ENCODE results near the gene SP3. TPM values are rescaled to one million over a fixed set of nuclear protein-coding genes. Genes with fewer than 3 reads are reported as not detected.

The SP3 gene
- total RNA-seq, 1 experiment from 2014 or later, result 80.2 TPM

GRCh38 chr2:173962583-173963110, 2.5 kb downstream of the SP3 start:
- in situ Hi-C loops (cut with HindIII; ENCODE audit: low pct_unique_long_range_greater_than_20kb, low sequenced_read_pairs), result no loop called here
- intact Hi-C loops (cut with micrococcal nuclease; ENCODE audit: unreplicated experiment), result no loop called here
- peaks cover 17% of the 10 kb centered on the region for H3K36me3 ChIP-seq (ENCODE audit: control insufficient read depth, insufficient read depth, low read length)
- H3K4me1 ChIP-seq (ENCODE audit: control insufficient read depth, insufficient read depth, low read length), result peaks cover 35% of the 10 kb centered on the region
- peaks cover 9% of the 10 kb centered on the region; the same call in 1 of the 2 replicates for H3K9me3 ChIP-seq (ENCODE audit: control insufficient read depth, insufficient read depth, low read depth, low read length)
- DNase-seq (ENCODE audit: low read depth, low spot score), result no peak
- H3K27me3 ChIP-seq (ENCODE audit: control insufficient read depth, insufficient read depth, low read length), result no peaks in the 10 kb centered on the region
- TSS peak; percentile 66 for BruUV-seq (replicated peaks)
- CTCF ChIA-PET, result interaction anchor here (0.6 kb wide), 1 partner anchor 80 kb away, joined by 7 read pairs; no protein-coding TSS in a partner anchor
- peak overlapping the region; percentile 98 for H3K27ac ChIP-seq (ENCODE audit: low read length)
- TF ChIP-seq REST (IDR thresholded peaks at IDR 0.05; ENCODE audit: insufficient read depth in 1 of 2, low read depth in 2 of 2, low read length in 1 of 2) (no peak), TCF7L2 (IDR thresholded peaks at IDR 0.05; ENCODE audit: low read depth, low read length) (no peak), SIN3A (IDR thresholded peaks at IDR 0.05; ENCODE audit: borderline replicate concordance, insufficient read depth, low read depth, low read length) (no peak), POLR2AphosphoS5 (IDR thresholded peaks at IDR 0.05; ENCODE audit: low read depth, low read length) (no peak), CTCF (IDR thresholded peaks at IDR 0.05) (no peak)
- no peak for ATAC-seq
- peak overlapping the region; percentile 79 to 96 for H3K4me3 ChIP-seq (ENCODE audit: low read depth in 2 of 2, low read length in 2 of 2)
- POLR2A ChIA-PET, result no interaction called here

- in situ Hi-C loops (cut with HindIII; ENCODE audit: low pct_unique_long_range_greater_than_20kb, low sequenced_read_pairs) (no loop called here), intact Hi-C loops (cut with micrococcal nuclease; ENCODE audit: unreplicated experiment) (no loop called here)
- BruUV-seq (replicated peaks), result no TSS peak
- Histone ChIP-seq H3K27me3 (ENCODE audit: control insufficient read depth, insufficient read depth, low read length) (no peaks in the 10 kb centered on the region), H3K27ac (ENCODE audit: low read length) (peak overlapping the region; percentile 98), H3K4me1 (ENCODE audit: control insufficient read depth, insufficient read depth, low read length) (peaks cover 40% of the 10 kb centered on the region), H3K9me3 (ENCODE audit: control insufficient read depth, insufficient read depth, low read depth, low read length) (peaks cover 9% of the 10 kb centered on the region; the same call in 1 of the 2 replicates), H3K4me3 (ENCODE audit: low read depth in 2 of 2, low read length in 2 of 2) (peak overlapping the region; percentile 79 to 96), H3K36me3 (ENCODE audit: control insufficient read depth, insufficient read depth, low read length) (peaks cover 17% of the 10 kb centered on the region)
- ChIA-PET POLR2A (no interaction called here), CTCF (interaction anchor here (0.6 kb wide), 1 partner anchor 80 kb away, joined by 7 read pairs; no protein-coding TSS in a partner anchor)
- TF ChIP-seq SIN3A (IDR thresholded peaks at IDR 0.05; ENCODE audit: borderline replicate concordance, insufficient read depth, low read depth, low read length), result no peak
- ATAC-seq (no peak), DNase-seq (ENCODE audit: low read depth, low spot score) (no peak)
These were observed 3.1 kb downstream of the SP3 start for GRCh38 chr2:173962031-173962430.

- ChIA-PET CTCF (no interaction called here), POLR2A (interaction anchor here (0.6 kb wide), 1 partner anchor 559 kb away, joined by 4 read pairs; no protein-coding TSS in a partner anchor)
- no TSS peak for BruUV-seq (replicated peaks)
- intact Hi-C loops (cut with micrococcal nuclease; ENCODE audit: unreplicated experiment), result no loop called here
- ATAC-seq (no peak), DNase-seq (ENCODE audit: low read depth, low spot score) (no peak)
- Histone ChIP-seq H3K27ac (ENCODE audit: low read length) (peak overlapping the region; percentile 98), H3K4me1 (ENCODE audit: control insufficient read depth, insufficient read depth, low read length) (peaks cover 44% of the 10 kb centered on the region), H3K4me3 (ENCODE audit: low read depth in 2 of 2, low read length in 2 of 2) (peak overlapping the region in 1 of 2 experiments; percentile 96; a peak in 2 of 4 replicates), H3K27me3 (ENCODE audit: control insufficient read depth, insufficient read depth, low read length) (no peaks in the 10 kb centered on the region), H3K36me3 (ENCODE audit: control insufficient read depth, insufficient read depth, low read length) (peaks cover 17% of the 10 kb centered on the region), H3K9me3 (ENCODE audit: control insufficient read depth, insufficient read depth, low read depth, low read length) (peaks cover 9% of the 10 kb centered on the region; the same call in 1 of the 2 replicates)
- TF ChIP-seq CTCF (IDR thresholded peaks at IDR 0.05) (no peak), TCF7L2 (IDR thresholded peaks at IDR 0.05; ENCODE audit: low read depth, low read length) (no peak), SIN3A (IDR thresholded peaks at IDR 0.05; ENCODE audit: borderline replicate concordance, insufficient read depth, low read depth, low read length) (no peak), REST (IDR thresholded peaks at IDR 0.05; ENCODE audit: insufficient read depth in 1 of 2, low read depth in 2 of 2, low read length in 1 of 2) (no peak), POLR2AphosphoS5 (IDR thresholded peaks at IDR 0.05; ENCODE audit: low read depth, low read length) (no peak)
- in situ Hi-C loops (cut with HindIII; ENCODE audit: low pct_unique_long_range_greater_than_20kb, low sequenced_read_pairs), result no loop called here
These were observed 3.8 kb downstream of the SP3 start for GRCh38 chr2:173961346-173961705.

Measured in Panc1 (cell line).